Esophagus muscularis mucosa (tissue), 4 donors: ENCODE results near the gene APOL3. TPM values are rescaled to one million over a fixed set of nuclear protein-coding genes. Genes with fewer than 3 reads are reported as not detected.
"Not testable (repeated sequence)": the region's sequence is repeated elsewhere in the genome, so short reads cannot be mapped to it uniquely, and the experiment has no call there.

ENCODE experiments used
- DNase-seq: peaks from one replicate; pipeline ENCODE4 v3.0.0-alpha.2; 2017; ENCODE audit errors: extremely low spot score
- H3K27ac ChIP-seq, 4 donors: fragments of 200-600 bp; sonication (generic); replicated peaks in 1 of 4; 1 replicate in 3 of 4; 2 replicates in 1 of 4; pipeline ENCODE4 v1.5.1; 2016 to 2019; ENCODE audit warnings: mild to moderate bottlenecking in 1 of 4
- H3K27me3 ChIP-seq, 4 donors: fragments of 200-600 bp; sonication (generic); one replicate each; pipeline versions ENCODE4 v1.5.1 to v1.6.0; 2016 to 2019
- H3K36me3 ChIP-seq, 4 donors: fragments of 200-600 bp; sonication (generic); one replicate each; pipeline ENCODE4 v1.5.1; 2016 to 2019
- H3K4me1 ChIP-seq, 4 donors: fragments of 200-600 bp; sonication (generic); one replicate each; pipeline ENCODE4 v1.5.1; 2016 to 2019
- H3K4me3 ChIP-seq, 4 donors: fragments of 200-600 bp; sonication (generic); 1 replicate in 2 of 4; 2 replicates in 2 of 4; pipeline ENCODE4 v1.5.1; 2016 to 2019; ENCODE audit warnings: mild to moderate bottlenecking in 4 of 4, moderate library complexity in 1 of 4
- H3K9me3 ChIP-seq, 4 donors: fragments of 200-600 bp; sonication (generic); 1 replicate in 3 of 4; 2 replicates in 1 of 4; pipeline ENCODE4 v1.5.1; 2016 to 2019
- EP300 ChIP-seq: sonication (generic); formaldehyde crosslinking; IDR thresholded peaks from one replicate; pipeline ENCODE4 v1.6.1; 2017; ENCODE audit warnings: antibody characterized with exemption
- POLR2A ChIP-seq: fragments of 450-650 bp; IDR thresholded peaks from one replicate; pipeline ENCODE4 v1.6.1; 2017; ENCODE audit warnings: antibody characterized with exemption, moderate library complexity, mild to moderate bottlenecking, low read depth
- POLR2AphosphoS5 ChIP-seq, 2 donors: sonication (generic); formaldehyde crosslinking; IDR thresholded peaks; one replicate each; pipeline ENCODE4 v1.6.1; 2017; ENCODE audit warnings: antibody characterized with exemption in 2 of 2
- whole genome bisulfite sequencing: methylation state at CpG from one replicate; pipeline ENCODE4 v1.1.5; 2018; 5-methylcytosine and 5-hydroxymethylcytosine counted together
- intact Hi-C: fragments of 100-400 bp; cut with DNase I; formaldehyde crosslinking; loops from one replicate; pipeline ENCODE4 v1.15.1; 2023
- total RNA-seq, 4 donors: library from RNA; depleted of rRNA; stranded (reverse); fragments of >200 nt; gene quantifications; one replicate each; pipeline versions ENCODE4 v1.1.0 to v1.2.1, GENCODE V29; 2016
- TF ChIP-seq, protein P1 (sequence below), 3 experiments: fragments of 200-600 bp in 2 of 3; fragments of 450-650 bp in 1 of 3; sonication (generic) in 2 of 3; IDR thresholded peaks; one replicate each; pipeline ENCODE4 v1.5.1; 2017 to 2019; ENCODE audit warnings: antibody characterized with exemption in 3 of 3, mild to moderate bottlenecking in 2 of 3, moderate library complexity in 1 of 3

Gene APOL3
- total RNA-seq, 4 donors from 2014 or later, result 36.5 to 76.3 (median 52.8) TPM

DNA sequence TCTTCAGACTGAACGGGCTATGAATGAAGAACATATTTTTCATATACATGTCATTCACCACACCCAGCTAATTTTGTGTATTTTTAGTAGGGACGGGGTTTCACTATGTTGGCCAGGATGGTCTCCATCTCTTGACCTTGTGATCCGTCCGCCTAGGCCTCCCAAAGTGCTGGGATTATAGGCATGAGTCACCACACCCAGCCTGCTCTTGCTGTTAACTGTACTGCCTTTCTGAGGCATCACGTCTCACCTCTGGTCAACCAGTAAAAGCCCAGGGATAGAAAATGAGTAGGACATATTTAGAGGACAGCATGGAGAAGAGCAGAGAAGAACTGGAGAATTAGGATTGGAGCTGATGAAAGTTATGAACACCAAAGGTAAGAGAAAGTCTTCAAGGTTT is 55.6 kb downstream of the APOL3 start:
- Histone ChIP-seq H3K27me3 (peaks cover 0 to 6% (median 0%) of the 10 kb centered on the region in 4 donors), H3K9me3 (no peaks in the 10 kb centered on the region), H3K4me3 (no peak overlapping the region), H3K4me1 (peaks cover 0 to under 1% (median 0%) of the 10 kb centered on the region in 4 donors), H3K36me3 (no peaks in the 10 kb centered on the region), H3K27ac (no peak overlapping the region)
- no peak for DNase-seq
- intact Hi-C loops, result no loop called here
- no peak for TF ChIP-seq POLR2AphosphoS5 (IDR thresholded peaks at IDR 0.05)
- no peak for TF ChIP-seq POLR2A
- 73% methylated on average over 5 of the region's 5 CpGs for WGBS

DNA sequence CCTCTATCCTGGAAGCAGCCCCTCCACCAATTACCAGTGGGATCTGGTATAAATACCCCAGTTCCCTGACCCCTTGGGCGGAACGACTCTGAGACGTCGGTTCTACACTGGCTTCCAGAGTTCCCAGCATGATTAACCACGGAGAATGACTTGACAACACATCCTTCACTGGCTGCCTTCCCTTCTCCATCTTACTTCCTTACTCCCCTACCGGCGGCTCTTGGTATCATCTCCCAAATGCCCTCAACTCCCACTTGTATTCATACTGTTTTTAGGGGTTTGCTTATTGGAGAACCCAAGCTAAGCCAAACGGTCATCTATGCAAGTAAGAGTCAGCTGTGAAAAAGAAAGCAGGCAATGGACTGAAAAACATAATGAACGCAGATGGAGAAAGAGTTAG is 56.1 kb downstream of the APOL3 start:
- TF ChIP-seq POLR2AphosphoS5 (IDR thresholded peaks at IDR 0.05) (no peak), POLR2A (no peak), EP300 (no peak)
- TF ChIP-seq, protein P1, sequence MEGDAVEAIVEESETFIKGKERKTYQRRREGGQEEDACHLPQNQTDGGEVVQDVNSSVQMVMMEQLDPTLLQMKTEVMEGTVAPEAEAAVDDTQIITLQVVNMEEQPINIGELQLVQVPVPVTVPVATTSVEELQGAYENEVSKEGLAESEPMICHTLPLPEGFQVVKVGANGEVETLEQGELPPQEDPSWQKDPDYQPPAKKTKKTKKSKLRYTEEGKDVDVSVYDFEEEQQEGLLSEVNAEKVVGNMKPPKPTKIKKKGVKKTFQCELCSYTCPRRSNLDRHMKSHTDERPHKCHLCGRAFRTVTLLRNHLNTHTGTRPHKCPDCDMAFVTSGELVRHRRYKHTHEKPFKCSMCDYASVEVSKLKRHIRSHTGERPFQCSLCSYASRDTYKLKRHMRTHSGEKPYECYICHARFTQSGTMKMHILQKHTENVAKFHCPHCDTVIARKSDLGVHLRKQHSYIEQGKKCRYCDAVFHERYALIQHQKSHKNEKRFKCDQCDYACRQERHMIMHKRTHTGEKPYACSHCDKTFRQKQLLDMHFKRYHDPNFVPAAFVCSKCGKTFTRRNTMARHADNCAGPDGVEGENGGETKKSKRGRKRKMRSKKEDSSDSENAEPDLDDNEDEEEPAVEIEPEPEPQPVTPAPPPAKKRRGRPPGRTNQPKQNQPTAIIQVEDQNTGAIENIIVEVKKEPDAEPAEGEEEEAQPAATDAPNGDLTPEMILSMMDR (IDR thresholded peaks at IDR 0.05), result no peak
- no peaks in the 10 kb centered on the region for H3K4me1 ChIP-seq
- H3K27me3 ChIP-seq, result peaks cover 0 to under 1% (median 0%) of the 10 kb centered on the region in 4 donors
- no peak for DNase-seq
- intact Hi-C loops, result no loop called here
- H3K9me3 ChIP-seq, result no peaks in the 10 kb centered on the region
- no peak overlapping the region for H3K27ac ChIP-seq
- H3K4me3 ChIP-seq, result no peak overlapping the region
- WGBS, result 76% methylated on average over 9 of the region's 9 CpGs
- H3K36me3 ChIP-seq, result no peaks in the 10 kb centered on the region

DNA sequence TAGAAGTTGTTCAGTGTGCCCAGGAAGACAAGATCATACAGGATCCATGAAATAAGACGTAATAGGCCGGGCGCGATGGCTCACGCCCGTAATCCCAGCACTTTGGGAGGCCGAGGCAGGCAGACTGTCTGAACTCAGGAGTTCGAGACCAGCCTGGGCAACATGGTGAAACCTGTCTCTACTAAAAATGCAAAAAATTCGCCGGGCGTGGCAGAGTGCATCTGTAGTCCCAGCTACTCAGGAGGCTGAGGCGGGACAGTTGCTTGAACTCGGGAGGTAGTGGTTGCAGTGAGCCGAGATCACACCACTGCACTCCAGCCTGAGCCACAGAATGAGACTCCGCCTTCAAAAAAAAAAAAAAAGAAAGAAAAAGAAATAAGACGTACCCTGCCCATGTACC is 56.7 kb downstream of the APOL3 start:
- DNase-seq, result no peak
- H3K4me3 ChIP-seq, result no peak overlapping the region
- no peaks in the 10 kb centered on the region for H3K27me3 ChIP-seq
- intact Hi-C loops, result no loop called here
- TF ChIP-seq POLR2AphosphoS5 (IDR thresholded peaks at IDR 0.05), result no peak
- TF ChIP-seq, protein P1 (IDR thresholded peaks at IDR 0.05), result no peak
- no peak for TF ChIP-seq EP300
- TF ChIP-seq POLR2A, result no peak
- H3K4me1 ChIP-seq, result no peaks in the 10 kb centered on the region
- H3K9me3 ChIP-seq, result no peaks in the 10 kb centered on the region
- H3K27ac ChIP-seq, result no peak overlapping the region
- 84% methylated on average over 16 of the region's 16 CpGs for WGBS
- no peaks in the 10 kb centered on the region for H3K36me3 ChIP-seq

DNA sequence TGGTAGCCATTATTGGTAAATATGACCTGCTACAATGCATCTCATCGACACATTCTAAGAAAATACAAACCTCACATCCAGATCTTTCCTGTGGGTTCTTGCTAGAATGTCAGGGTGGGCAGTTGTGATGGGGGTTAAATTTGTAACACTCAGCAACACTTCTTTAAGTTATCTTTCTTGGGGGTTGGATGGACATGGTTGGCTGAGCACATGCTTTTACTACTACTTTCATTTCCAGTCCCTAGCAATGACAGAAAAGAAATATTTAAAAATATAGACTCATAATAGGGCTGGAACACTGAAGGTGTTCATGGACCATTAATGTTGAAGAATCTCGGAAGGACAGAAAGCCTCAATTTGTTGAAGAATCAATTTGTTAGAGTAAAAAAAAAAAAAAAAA is 57.6 kb downstream of the APOL3 start:
- no peaks in the 10 kb centered on the region for H3K27me3 ChIP-seq
- TF ChIP-seq, protein P1 (IDR thresholded peaks at IDR 0.05), result no peak
- TF ChIP-seq POLR2AphosphoS5 (IDR thresholded peaks at IDR 0.05) (no peak), EP300 (no peak), POLR2A (no peak)
- H3K27ac ChIP-seq, result no peak overlapping the region
- DNase-seq, result no peak
- no peaks in the 10 kb centered on the region for H3K4me1 ChIP-seq
- no peaks in the 10 kb centered on the region for H3K36me3 ChIP-seq
- intact Hi-C loops, result no loop called here
- no peak overlapping the region for H3K4me3 ChIP-seq
- WGBS, result 93% methylated on average over 2 of the region's 2 CpGs
- no peaks in the 10 kb centered on the region for H3K9me3 ChIP-seq

DNA sequence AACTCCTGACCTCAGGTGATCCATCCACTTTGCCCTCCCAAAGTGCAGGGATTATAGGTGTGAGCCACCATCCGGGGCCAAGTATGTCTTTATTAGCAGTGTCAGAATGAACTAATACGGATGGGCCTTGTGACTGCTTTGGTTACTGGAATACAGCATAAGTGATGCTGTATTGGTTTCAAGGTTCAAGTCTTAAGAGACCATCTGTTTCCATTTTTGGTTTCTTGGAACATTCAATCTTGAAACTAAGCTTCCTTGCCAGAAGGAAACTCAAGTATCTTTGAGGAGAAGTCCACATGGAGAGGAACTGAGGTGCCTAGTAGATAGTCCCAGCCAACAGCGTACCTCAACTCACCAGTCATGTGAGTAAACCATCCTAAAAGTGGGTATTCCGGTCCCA is 58.8 kb downstream of the APOL3 start:
- no peaks in the 10 kb centered on the region for H3K36me3 ChIP-seq
- H3K4me1 ChIP-seq, result no peaks in the 10 kb centered on the region
- no peaks in the 10 kb centered on the region for H3K9me3 ChIP-seq
- H3K27ac ChIP-seq, result no peak overlapping the region
- 92% methylated on average over 4 of the region's 4 CpGs for WGBS
- no peak for TF ChIP-seq POLR2AphosphoS5 (IDR thresholded peaks at IDR 0.05)
- no peak for TF ChIP-seq POLR2A
- TF ChIP-seq EP300, result no peak
- TF ChIP-seq, protein P1 (IDR thresholded peaks at IDR 0.05), result no peak
- no peak for DNase-seq
- H3K4me3 ChIP-seq, result no peak overlapping the region
- intact Hi-C loops, result no loop called here
- no peaks in the 10 kb centered on the region for H3K27me3 ChIP-seq

DNA sequence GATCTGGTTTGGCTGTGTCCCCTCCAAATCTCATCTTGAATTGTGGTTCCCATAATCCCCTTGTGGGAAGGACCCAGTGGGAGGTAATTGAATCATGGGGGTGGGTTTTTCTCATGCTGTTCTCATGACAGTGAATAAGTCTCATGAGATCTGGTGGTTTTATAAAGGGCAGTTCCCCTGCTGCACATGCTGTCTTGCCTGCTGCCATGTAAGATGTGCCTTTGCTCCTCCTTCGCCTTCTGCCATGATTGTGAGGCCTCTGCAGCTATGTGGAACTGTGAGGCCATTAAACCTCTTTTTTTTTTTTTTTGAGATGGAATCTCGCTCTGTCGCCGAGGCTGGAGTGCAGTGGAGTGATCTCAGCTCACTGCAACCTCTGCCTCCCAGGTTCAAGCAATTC is 59.6 kb downstream of the APOL3 start:
- H3K27ac ChIP-seq, H3K27me3 ChIP-seq, H3K4me1 ChIP-seq, intact Hi-C loops, DNase-seq, H3K36me3 ChIP-seq, H3K4me3 ChIP-seq, H3K9me3 ChIP-seq: not testable (repeated sequence)
- 98% methylated on average over 4 of the region's 4 CpGs for WGBS
